Keratinocyte (primary cell): Measurements from ENCODE around the gene ZNF778. TPM values are rescaled to one million over a fixed set of nuclear protein-coding genes. Genes with fewer than 3 reads are reported as not detected.

Experiments used
- DNase-seq: peaks from one replicate; pipeline ENCODE4 v3.0.0-alpha.2; 2011; ENCODE audit warnings: low read depth, missing footprints, low spot score
- FAIRE-seq: peaks from 2 replicates; lab custom pipeline; 2011; peaks lifted over from hg19 to GRCh38; lab: Jason Lieb, UNC
- H2AFZ ChIP-seq: 2 replicates; pipeline ENCODE4 v1.6.0; 2012; ENCODE audit warnings: low read length, control low read depth, inconsistent platforms; ENCODE audit not compliant: control insufficient read depth
- H3K27ac ChIP-seq: 2 replicates; pipeline ENCODE4 v1.5.1; 2011; ENCODE audit warnings: low read length; ENCODE audit not compliant: control insufficient read depth, insufficient read depth
- H3K27me3 ChIP-seq: 3 replicates; pipeline ENCODE4 v1.6.0; 2011; ENCODE audit warnings: low read length; ENCODE audit not compliant: control insufficient read depth, insufficient read depth; ENCODE audit errors: extremely low read depth
- H3K36me3 ChIP-seq, 2 experiments: 2 replicates in 1 of 2; 3 replicates in 1 of 2; pipeline ENCODE4 v1.5.1; 2011; ENCODE audit warnings: low read length in 2 of 2, mild to moderate bottlenecking in 1 of 2; ENCODE audit not compliant: control insufficient read depth in 2 of 2, insufficient read depth in 2 of 2; ENCODE audit errors: extremely low read depth in 1 of 2
- H3K4me1 ChIP-seq: 3 replicates; pipeline ENCODE4 v1.5.1; 2011; ENCODE audit warnings: low read length; ENCODE audit not compliant: control insufficient read depth, insufficient read depth; ENCODE audit errors: extremely low read depth
- H3K4me2 ChIP-seq: 3 replicates; pipeline ENCODE4 v1.6.0; 2011; ENCODE audit warnings: low read depth, low read length; ENCODE audit not compliant: control insufficient read depth, insufficient read depth; ENCODE audit errors: extremely low read depth
- H3K4me3 ChIP-seq, 3 experiments: fragments of 200-600 bp in 1 of 3; sonication (generic) in 1 of 3; 2 replicates in 2 of 3; 3 replicates in 1 of 3; pipeline ENCODE4 v1.5.1; 2011 to 2016; ENCODE audit warnings: low read length in 3 of 3, mild to moderate bottlenecking in 3 of 3, control low read depth in 2 of 3, inconsistent platforms in 1 of 3, low read depth in 1 of 3, mixed read lengths in 1 of 3, mixed run types in 1 of 3, moderate library complexity in 1 of 3; ENCODE audit not compliant: control insufficient read depth in 2 of 3, insufficient read depth in 2 of 3; ENCODE audit errors: extremely low read depth in 1 of 3
- H3K79me2 ChIP-seq: 2 replicates; pipeline ENCODE4 v1.6.0; 2012; ENCODE audit warnings: low read length; ENCODE audit not compliant: control insufficient read depth, insufficient read depth
- H3K9ac ChIP-seq: 3 replicates; pipeline ENCODE4 v1.6.0; 2011; ENCODE audit warnings: low read length; ENCODE audit not compliant: control insufficient read depth, insufficient read depth; ENCODE audit errors: extremely low read depth
- H3K9me1 ChIP-seq: 3 replicates; pipeline ENCODE4 v1.6.0; 2011; ENCODE audit warnings: low read length; ENCODE audit not compliant: control insufficient read depth, insufficient read depth; ENCODE audit errors: extremely low read depth
- H3K9me3 ChIP-seq: 2 replicates; pipeline ENCODE4 v1.5.1; 2012; ENCODE audit warnings: low read depth, low read length; ENCODE audit not compliant: control insufficient read depth
- H4K20me1 ChIP-seq: 3 replicates; pipeline ENCODE4 v1.6.0; 2011; ENCODE audit warnings: low read length; ENCODE audit not compliant: control insufficient read depth, insufficient read depth; ENCODE audit errors: extremely low read depth
- CTCF ChIP-seq, 3 experiments: IDR thresholded peaks in 1 of 3; conservative IDR thresholded peaks in 1 of 3; optimal IDR thresholded peaks in 1 of 3; 2 replicates in 2 of 3; 3 replicates in 1 of 3; pipeline versions ENCODE3 to v1.5.1; 2011; ENCODE audit warnings: low read length in 3 of 3, mild to moderate bottlenecking in 3 of 3, moderate library complexity in 2 of 3, control low read depth in 1 of 3, inconsistent platforms in 1 of 3; ENCODE audit not compliant: insufficient read depth in 2 of 3; ENCODE audit errors: extremely low read depth in 1 of 3
- EZH2 ChIP-seq: IDR thresholded peaks from one replicate; pipeline ENCODE4 v1.6.1; 2012; ENCODE audit warnings: inconsistent platforms, mild to moderate bottlenecking, low read length, moderate library complexity
- dilution Hi-C: fragments of 300-500 bp; cut with MboI; formaldehyde crosslinking; loops from one replicate; pipeline ENCODE4 v1.7.0; 2020; ENCODE audit warnings: low sequenced_read_pairs; ENCODE audit not compliant: extremely low pct_ligation_motif_present
- polyA plus RNA-seq, 5 experiments: library from polyadenylated mRNA; depleted of rRNA in 3 of 5; stranded (reverse) in 3 of 5; stranded (forward) in 1 of 5; unstranded in 1 of 5; fragments of >200 nt; gene quantifications; 1 replicate in 1 of 5; 2 replicates in 3 of 5; 3 replicates in 1 of 5; pipeline versions ENCODE4 v1.2.1 to v1.2.3, GENCODE V29; 2011 to 2012; ENCODE audit warnings: missing spikeins in 2 of 5, low read depth in 1 of 5, low replicate concordance in 1 of 5

ZNF778 gene
- polyA plus RNA-seq, 1 donor (not counting 4 experiments of a cell fraction or from before 2014, with no cell fraction given): 6.2 TPM

GRCh38 chr16:89248196-89248982 lies 30.9 kb downstream of the ZNF778 start:
- H3K4me2 ChIP-seq: peak overlapping the region; percentile 54
- no peaks in the 10 kb centered on the region for H3K9me1 ChIP-seq
- no peaks in the 10 kb centered on the region for H4K20me1 ChIP-seq
- no peak for FAIRE-seq
- dilution Hi-C loops: no loop called here
- no peaks in the 10 kb centered on the region for H3K79me2 ChIP-seq
- H3K27ac ChIP-seq: no peak overlapping the region
- H3K4me3 ChIP-seq: no peak overlapping the region
- no peak overlapping the region for H2AFZ ChIP-seq
- H3K27me3 ChIP-seq: no peaks in the 10 kb centered on the region
- H3K9me3 ChIP-seq: no peaks in the 10 kb centered on the region
- no peaks in the 10 kb centered on the region for H3K4me1 ChIP-seq
- TF ChIP-seq EZH2: no peak
- TF ChIP-seq CTCF (optimal IDR thresholded peaks at IDR 0.05 in 1 of 3, IDR thresholded peaks at IDR 0.05 in 1 of 3, conservative IDR thresholded peaks at IDR 0.05 in 1 of 3; ENCODE audit: extremely low read depth in 1 of 3, insufficient read depth in 2 of 3, low read length in 3 of 3): no peak
- H3K36me3 ChIP-seq: no peaks in the 10 kb centered on the region
- no peak overlapping the region for H3K9ac ChIP-seq
- DNase-seq: no peak

- no peak overlapping the region for H3K4me2 ChIP-seq
- no peak overlapping the region for H3K27ac ChIP-seq
- no peak overlapping the region for H3K9ac ChIP-seq
- peaks cover 14% of the 10 kb centered on the region for H3K27me3 ChIP-seq
- H4K20me1 ChIP-seq: no peaks in the 10 kb centered on the region
- H2AFZ ChIP-seq: no peak overlapping the region
- TF ChIP-seq EZH2 (no peak), CTCF (optimal IDR thresholded peaks at IDR 0.05 in 1 of 3, IDR thresholded peaks at IDR 0.05 in 1 of 3, conservative IDR thresholded peaks at IDR 0.05 in 1 of 3; ENCODE audit: extremely low read depth in 1 of 3, insufficient read depth in 2 of 3, low read length in 3 of 3) (no peak)
- FAIRE-seq (no peak), DNase-seq (no peak)
- peaks cover 4% of the 10 kb centered on the region for H3K4me1 ChIP-seq
- H3K79me2 ChIP-seq: no peaks in the 10 kb centered on the region
- dilution Hi-C loops: no loop called here
- H3K36me3 ChIP-seq: no peaks in the 10 kb centered on the region
- H3K9me1 ChIP-seq: no peaks in the 10 kb centered on the region
- no peak overlapping the region for H3K4me3 ChIP-seq
- no peaks in the 10 kb centered on the region for H3K9me3 ChIP-seq
Measured at GRCh38 chr16:89253548-89254287, 36.2 kb downstream of the ZNF778 start.
